ENCODE measurements around the gene DHX9.
A peak's percentile ranks its signal among the peaks of the same experiment; 100 is the strongest.

- TF ChIP-seq CTCF (IDR thresholded peaks at IDR 0.05; ENCODE audit: poor library complexity, severe bottlenecking) (no peak), EP300 (conservative IDR thresholded peaks at IDR 0.05; ENCODE audit: poor library complexity, severe bottlenecking) (no peak), SMC3 (conservative IDR thresholded peaks at IDR 0.05; ENCODE audit: poor library complexity) (no peak), EZH2 (IDR thresholded peaks at IDR 0.05; ENCODE audit: borderline replicate concordance, insufficient read depth, low read length, poor library complexity, severe bottlenecking) (no peak), MXI1 (conservative IDR thresholded peaks at IDR 0.05; ENCODE audit: poor library complexity, severe bottlenecking) (no peak), REST (IDR thresholded peaks at IDR 0.05; ENCODE audit: borderline replicate concordance) (no peak), POLR2AphosphoS5 (IDR thresholded peaks at IDR 0.05) (peak; percentile 10), TAF1 (IDR thresholded peaks at IDR 0.05; ENCODE audit: low read depth) (no peak), RAD21 (conservative IDR thresholded peaks at IDR 0.05) (no peak)
These were observed 24.8 kb downstream of the DHX9 start for GRCh38 chr1:182863940-182864339.
